GM23338 (cell line): ENCODE data around the gene PAIP2. TPM values are rescaled to one million over a fixed set of nuclear protein-coding genes. Genes with fewer than 3 reads are reported as not detected.

Experiments used
- ATAC-seq: fragments of 200-7000 bp; cut with Tn5 transposase; 3 replicates; pipeline ENCODE4 v1.9.1; 2020
- DNase-seq: peaks from one replicate; pipeline ENCODE4 v3.0.0-alpha.2; 2015; ENCODE audit warnings: low spot score
- H2AFZ ChIP-seq: fragments of 200-600 bp; sonication (generic); 2 replicates; pipeline ENCODE4 v1.8.0; 2016; ENCODE audit warnings: antibody characterized with exemption, mild to moderate bottlenecking, moderate library complexity
- H3F3A ChIP-seq: fragments of 200-600 bp; sonication (generic); replicated peaks from 2 replicates; pipeline ENCODE4 v1.8.0; 2017; ENCODE audit warnings: antibody characterized with exemption, mixed run types, low read depth
- H3K27ac ChIP-seq: fragments of 200-600 bp; sonication (generic); 2 replicates; pipeline ENCODE4 v1.6.1; 2016; ENCODE audit warnings: low read depth
- H3K27me3 ChIP-seq: fragments of 200-600 bp; sonication (generic); 2 replicates; pipeline ENCODE4 v1.8.0; 2016; ENCODE audit warnings: mild to moderate bottlenecking, mixed run types, moderate library complexity; ENCODE audit not compliant: insufficient read depth
- H3K36me3 ChIP-seq: fragments of 200-600 bp; sonication (generic); 2 replicates; pipeline ENCODE4 v1.8.0; 2016; ENCODE audit warnings: mild to moderate bottlenecking; ENCODE audit not compliant: insufficient read depth
- H3K4me1 ChIP-seq: fragments of 200-600 bp; sonication (generic); 2 replicates; pipeline ENCODE4 v1.8.0; 2016; ENCODE audit warnings: mild to moderate bottlenecking, moderate library complexity; ENCODE audit not compliant: insufficient read depth
- H3K4me2 ChIP-seq: fragments of 200-600 bp; sonication (generic); 2 replicates; pipeline ENCODE4 v1.7.1; 2017; ENCODE audit warnings: mixed run types
- H3K4me3 ChIP-seq: fragments of 200-600 bp; sonication (generic); 2 replicates; pipeline ENCODE4 v1.6.1; 2016; ENCODE audit warnings: mixed run types
- H3K79me2 ChIP-seq: fragments of 200-600 bp; sonication (generic); replicated peaks from 2 replicates; pipeline ENCODE4 v1.8.0; 2017; ENCODE audit warnings: mild to moderate bottlenecking; ENCODE audit not compliant: insufficient read depth
- H3K9me2 ChIP-seq: fragments of 200-600 bp; sonication (generic); 2 replicates; pipeline ENCODE4 v1.8.0; 2017; ENCODE audit not compliant: insufficient read depth
- H4K20me1 ChIP-seq: fragments of 200-600 bp; sonication (generic); replicated peaks from 2 replicates; pipeline ENCODE4 v1.8.0; 2017; ENCODE audit warnings: mild to moderate bottlenecking; ENCODE audit not compliant: insufficient read depth
- H3K27ac Mint-ChIP-seq: 2 replicates; pipeline ENCODE4 v1.8.0; 2020; ENCODE audit warnings: inconsistent platforms, mild to moderate bottlenecking, moderate library complexity, mixed read lengths
- H3K27me3 Mint-ChIP-seq: 3 replicates; pipeline ENCODE4 v1.8.0; 2022; ENCODE audit warnings: low read depth, mild to moderate bottlenecking, moderate library complexity, mixed read lengths, inconsistent platforms; ENCODE audit not compliant: insufficient read depth, poor library complexity
- H3K36me3 Mint-ChIP-seq: 3 replicates; pipeline ENCODE4 v1.8.0; 2021; ENCODE audit warnings: low read depth, mild to moderate bottlenecking, inconsistent platforms, moderate library complexity, mixed read lengths
- H3K4me1 Mint-ChIP-seq: 3 replicates; pipeline ENCODE4 v1.8.0; 2020; ENCODE audit warnings: mild to moderate bottlenecking, inconsistent platforms, mixed read lengths
- H3K4me3 Mint-ChIP-seq: 3 replicates; pipeline ENCODE4 v1.8.0; 2021; ENCODE audit warnings: moderate library complexity, mild to moderate bottlenecking, inconsistent platforms, mixed read lengths
- H3K9me3 Mint-ChIP-seq: 3 replicates; pipeline ENCODE4 v1.8.0; 2020; ENCODE audit warnings: moderate library complexity, mild to moderate bottlenecking, inconsistent platforms, mixed read lengths
- CREB1 ChIP-seq: fragments of 250-450 bp; sonication (Bioruptor Pico); IDR thresholded peaks from 2 replicates; pipeline ENCODE4 v1.5.0; 2020; ENCODE audit warnings: low read depth, mild to moderate bottlenecking, moderate library complexity
- EZH2 ChIP-seq: fragments of 200-600 bp; sonication (generic); IDR thresholded peaks from one replicate; pipeline ENCODE4 v1.8.0; 2017; ENCODE audit warnings: antibody characterized with exemption, mild to moderate bottlenecking, low read depth; ENCODE audit not compliant: unreplicated experiment
- EZH2phosphoT487 ChIP-seq: fragments of 200-600 bp; sonication (generic); IDR thresholded peaks from one replicate; pipeline ENCODE4 v1.8.1; 2018; ENCODE audit warnings: antibody characterized with exemption; ENCODE audit not compliant: unreplicated experiment
- JUNB ChIP-seq: IDR thresholded peaks from one replicate; pipeline ENCODE4 v1.6.1; 2016; ENCODE audit warnings: antibody characterized with exemption; ENCODE audit not compliant: unreplicated experiment
- NANOG ChIP-seq: IDR thresholded peaks from 2 replicates; pipeline ENCODE4 v1.6.1; 2016; ENCODE audit warnings: antibody characterized with exemption, borderline replicate concordance
- POLR2AphosphoS5 ChIP-seq: IDR thresholded peaks from 2 replicates; pipeline ENCODE4 v1.6.1; 2016; ENCODE audit warnings: antibody characterized with exemption, low read depth
- ZNF331 ChIP-seq: fragments of 250-450 bp; sonication (Bioruptor Pico); IDR thresholded peaks from 2 replicates; pipeline ENCODE4 v1.5.0; 2020; ENCODE audit warnings: low read depth, mild to moderate bottlenecking, moderate library complexity
- polyA plus RNA-seq: library from polyadenylated mRNA; unstranded; fragments of >200 nt; fragmentation: Nextera tagmentation; extraction: Ambion mirVana; gene quantifications from 2 replicates; pipeline ENCODE4 v1.2.1, GENCODE V29; 2016
- total RNA-seq: library from RNA; depleted of rRNA; stranded (reverse); fragments of >200 nt; shearing (Covaris generic); gene quantifications from 2 replicates; pipeline ENCODE4 v1.2.3, GENCODE V29; 2014
- TF ChIP-seq, protein P1 (sequence below): IDR thresholded peaks from one replicate; pipeline ENCODE4 v1.6.1; 2018; ENCODE audit warnings: antibody characterized with exemption; ENCODE audit not compliant: unreplicated experiment
- TF ChIP-seq, protein P2 (sequence below): fragments of 250-450 bp; sonication (Bioruptor Pico); IDR thresholded peaks from 2 replicates; pipeline ENCODE4 v1.5.0; 2020; ENCODE audit warnings: mild to moderate bottlenecking, moderate library complexity
- TF ChIP-seq, protein P3 (sequence below), 2 experiments: fragments of 200-600 bp in 1 of 2; sonication (generic) in 1 of 2; conservative IDR thresholded peaks; 2 replicates each; pipeline versions ENCODE4 v1.5.1 to v1.6.1; 2016 to 2017; ENCODE audit warnings: antibody characterized with exemption in 2 of 2, low read depth in 2 of 2, mild to moderate bottlenecking in 2 of 2, moderate library complexity in 1 of 2
- TF ChIP-seq, protein P4 (sequence below): IDR thresholded peaks from 2 replicates; pipeline ENCODE4 v1.6.1; 2016; ENCODE audit warnings: antibody characterized with exemption

PAIP2 gene
- total and polyA plus RNA-seq, 2 experiments from 2014 or later: 132 to 277 TPM

DNA sequence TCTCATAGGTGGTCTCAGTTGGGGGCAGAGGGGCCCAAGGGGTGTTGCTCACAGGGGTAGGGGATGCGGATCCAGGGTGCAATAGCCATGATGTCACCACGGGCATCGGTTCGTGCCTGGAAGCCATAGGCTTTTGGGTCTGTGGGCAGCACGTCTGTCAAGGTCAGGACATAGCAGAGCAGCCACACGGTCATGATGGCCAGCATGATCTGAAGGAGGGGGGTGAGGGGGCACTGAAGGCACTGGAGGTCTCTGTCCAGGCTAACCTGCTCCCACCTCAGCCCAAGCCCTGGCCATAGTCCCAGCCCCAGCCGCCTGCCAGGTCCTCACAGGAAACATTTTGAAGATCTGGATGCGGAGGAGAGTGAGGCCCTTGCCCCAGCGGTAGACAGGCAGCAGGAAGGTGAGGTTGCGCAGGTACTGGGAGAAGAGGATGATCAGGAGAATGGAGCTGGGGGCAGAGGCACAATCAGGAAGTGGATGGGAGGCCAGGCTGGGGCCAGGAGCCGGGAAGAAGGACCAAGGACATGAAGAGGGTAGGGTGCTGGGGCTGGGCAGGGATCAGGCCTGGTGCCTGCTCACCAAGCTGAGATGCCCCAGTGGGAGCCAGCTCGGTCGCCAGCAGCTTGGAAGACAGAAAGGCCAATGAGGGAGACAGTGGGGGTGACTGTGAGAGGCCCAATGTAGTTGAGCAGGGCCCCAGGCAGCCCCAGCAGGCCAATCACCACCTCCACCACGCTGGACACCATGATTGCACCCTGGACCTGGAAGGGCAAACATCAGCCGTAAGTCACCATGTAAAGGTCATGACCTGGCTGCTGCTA, 38.2 kb downstream of the PAIP2 start:
- TF ChIP-seq, protein P1, sequence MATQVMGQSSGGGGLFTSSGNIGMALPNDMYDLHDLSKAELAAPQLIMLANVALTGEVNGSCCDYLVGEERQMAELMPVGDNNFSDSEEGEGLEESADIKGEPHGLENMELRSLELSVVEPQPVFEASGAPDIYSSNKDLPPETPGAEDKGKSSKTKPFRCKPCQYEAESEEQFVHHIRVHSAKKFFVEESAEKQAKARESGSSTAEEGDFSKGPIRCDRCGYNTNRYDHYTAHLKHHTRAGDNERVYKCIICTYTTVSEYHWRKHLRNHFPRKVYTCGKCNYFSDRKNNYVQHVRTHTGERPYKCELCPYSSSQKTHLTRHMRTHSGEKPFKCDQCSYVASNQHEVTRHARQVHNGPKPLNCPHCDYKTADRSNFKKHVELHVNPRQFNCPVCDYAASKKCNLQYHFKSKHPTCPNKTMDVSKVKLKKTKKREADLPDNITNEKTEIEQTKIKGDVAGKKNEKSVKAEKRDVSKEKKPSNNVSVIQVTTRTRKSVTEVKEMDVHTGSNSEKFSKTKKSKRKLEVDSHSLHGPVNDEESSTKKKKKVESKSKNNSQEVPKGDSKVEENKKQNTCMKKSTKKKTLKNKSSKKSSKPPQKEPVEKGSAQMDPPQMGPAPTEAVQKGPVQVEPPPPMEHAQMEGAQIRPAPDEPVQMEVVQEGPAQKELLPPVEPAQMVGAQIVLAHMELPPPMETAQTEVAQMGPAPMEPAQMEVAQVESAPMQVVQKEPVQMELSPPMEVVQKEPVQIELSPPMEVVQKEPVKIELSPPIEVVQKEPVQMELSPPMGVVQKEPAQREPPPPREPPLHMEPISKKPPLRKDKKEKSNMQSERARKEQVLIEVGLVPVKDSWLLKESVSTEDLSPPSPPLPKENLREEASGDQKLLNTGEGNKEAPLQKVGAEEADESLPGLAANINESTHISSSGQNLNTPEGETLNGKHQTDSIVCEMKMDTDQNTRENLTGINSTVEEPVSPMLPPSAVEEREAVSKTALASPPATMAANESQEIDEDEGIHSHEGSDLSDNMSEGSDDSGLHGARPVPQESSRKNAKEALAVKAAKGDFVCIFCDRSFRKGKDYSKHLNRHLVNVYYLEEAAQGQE: no peak
- TF ChIP-seq, protein P2, sequence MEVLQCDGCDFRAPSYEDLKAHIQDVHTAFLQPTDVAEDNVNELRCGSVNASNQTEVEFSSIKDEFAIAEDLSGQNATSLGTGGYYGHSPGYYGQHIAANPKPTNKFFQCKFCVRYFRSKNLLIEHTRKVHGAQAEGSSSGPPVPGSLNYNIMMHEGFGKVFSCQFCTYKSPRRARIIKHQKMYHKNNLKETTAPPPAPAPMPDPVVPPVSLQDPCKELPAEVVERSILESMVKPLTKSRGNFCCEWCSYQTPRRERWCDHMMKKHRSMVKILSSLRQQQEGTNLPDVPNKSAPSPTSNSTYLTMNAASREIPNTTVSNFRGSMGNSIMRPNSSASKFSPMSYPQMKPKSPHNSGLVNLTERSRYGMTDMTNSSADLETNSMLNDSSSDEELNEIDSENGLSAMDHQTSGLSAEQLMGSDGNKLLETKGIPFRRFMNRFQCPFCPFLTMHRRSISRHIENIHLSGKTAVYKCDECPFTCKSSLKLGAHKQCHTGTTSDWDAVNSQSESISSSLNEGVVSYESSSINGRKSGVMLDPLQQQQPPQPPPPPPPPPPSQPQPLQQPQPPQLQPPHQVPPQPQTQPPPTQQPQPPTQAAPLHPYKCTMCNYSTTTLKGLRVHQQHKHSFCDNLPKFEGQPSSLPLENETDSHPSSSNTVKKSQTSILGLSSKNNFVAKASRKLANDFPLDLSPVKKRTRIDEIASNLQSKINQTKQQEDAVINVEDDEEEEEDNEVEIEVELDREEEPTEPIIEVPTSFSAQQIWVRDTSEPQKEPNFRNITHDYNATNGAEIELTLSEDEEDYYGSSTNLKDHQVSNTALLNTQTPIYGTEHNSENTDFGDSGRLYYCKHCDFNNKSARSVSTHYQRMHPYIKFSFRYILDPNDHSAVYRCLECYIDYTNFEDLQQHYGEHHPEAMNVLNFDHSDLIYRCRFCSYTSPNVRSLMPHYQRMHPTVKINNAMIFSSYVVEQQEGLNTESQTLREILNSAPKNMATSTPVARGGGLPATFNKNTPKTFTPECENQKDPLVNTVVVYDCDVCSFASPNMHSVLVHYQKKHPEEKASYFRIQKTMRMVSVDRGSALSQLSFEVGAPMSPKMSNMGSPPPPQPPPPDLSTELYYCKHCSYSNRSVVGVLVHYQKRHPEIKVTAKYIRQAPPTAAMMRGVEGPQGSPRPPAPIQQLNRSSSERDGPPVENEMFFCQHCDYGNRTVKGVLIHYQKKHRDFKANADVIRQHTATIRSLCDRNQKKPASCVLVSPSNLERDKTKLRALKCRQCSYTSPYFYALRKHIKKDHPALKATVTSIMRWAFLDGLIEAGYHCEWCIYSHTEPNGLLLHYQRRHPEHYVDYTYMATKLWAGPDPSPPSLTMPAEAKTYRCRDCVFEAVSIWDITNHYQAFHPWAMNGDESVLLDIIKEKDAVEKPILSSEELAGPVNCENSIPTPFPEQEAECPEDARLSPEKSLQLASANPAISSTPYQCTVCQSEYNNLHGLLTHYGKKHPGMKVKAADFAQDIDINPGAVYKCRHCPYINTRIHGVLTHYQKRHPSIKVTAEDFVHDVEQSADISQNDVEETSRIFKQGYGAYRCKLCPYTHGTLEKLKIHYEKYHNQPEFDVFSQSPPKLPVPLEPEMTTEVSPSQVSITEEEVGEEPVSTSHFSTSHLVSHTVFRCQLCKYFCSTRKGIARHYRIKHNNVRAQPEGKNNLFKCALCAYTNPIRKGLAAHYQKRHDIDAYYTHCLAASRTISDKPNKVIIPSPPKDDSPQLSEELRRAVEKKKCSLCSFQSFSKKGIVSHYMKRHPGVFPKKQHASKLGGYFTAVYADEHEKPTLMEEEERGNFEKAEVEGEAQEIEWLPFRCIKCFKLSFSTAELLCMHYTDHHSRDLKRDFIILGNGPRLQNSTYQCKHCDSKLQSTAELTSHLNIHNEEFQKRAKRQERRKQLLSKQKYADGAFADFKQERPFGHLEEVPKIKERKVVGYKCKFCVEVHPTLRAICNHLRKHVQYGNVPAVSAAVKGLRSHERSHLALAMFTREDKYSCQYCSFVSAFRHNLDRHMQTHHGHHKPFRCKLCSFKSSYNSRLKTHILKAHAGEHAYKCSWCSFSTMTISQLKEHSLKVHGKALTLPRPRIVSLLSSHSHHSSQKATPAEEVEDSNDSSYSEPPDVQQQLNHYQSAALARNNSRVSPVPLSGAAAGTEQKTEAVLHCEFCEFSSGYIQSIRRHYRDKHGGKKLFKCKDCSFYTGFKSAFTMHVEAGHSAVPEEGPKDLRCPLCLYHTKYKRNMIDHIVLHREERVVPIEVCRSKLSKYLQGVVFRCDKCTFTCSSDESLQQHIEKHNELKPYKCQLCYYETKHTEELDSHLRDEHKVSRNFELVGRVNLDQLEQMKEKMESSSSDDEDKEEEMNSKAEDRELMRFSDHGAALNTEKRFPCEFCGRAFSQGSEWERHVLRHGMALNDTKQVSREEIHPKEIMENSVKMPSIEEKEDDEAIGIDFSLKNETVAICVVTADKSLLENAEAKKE (CRISPR knock-in tag): no peak
- TF ChIP-seq POLR2AphosphoS5: no peak
- TF ChIP-seq EZH2phosphoT487: no peak
- no peak for TF ChIP-seq JUNB
- no peak for TF ChIP-seq ZNF331 (CRISPR knock-in tag)
- TF ChIP-seq, protein P3, sequence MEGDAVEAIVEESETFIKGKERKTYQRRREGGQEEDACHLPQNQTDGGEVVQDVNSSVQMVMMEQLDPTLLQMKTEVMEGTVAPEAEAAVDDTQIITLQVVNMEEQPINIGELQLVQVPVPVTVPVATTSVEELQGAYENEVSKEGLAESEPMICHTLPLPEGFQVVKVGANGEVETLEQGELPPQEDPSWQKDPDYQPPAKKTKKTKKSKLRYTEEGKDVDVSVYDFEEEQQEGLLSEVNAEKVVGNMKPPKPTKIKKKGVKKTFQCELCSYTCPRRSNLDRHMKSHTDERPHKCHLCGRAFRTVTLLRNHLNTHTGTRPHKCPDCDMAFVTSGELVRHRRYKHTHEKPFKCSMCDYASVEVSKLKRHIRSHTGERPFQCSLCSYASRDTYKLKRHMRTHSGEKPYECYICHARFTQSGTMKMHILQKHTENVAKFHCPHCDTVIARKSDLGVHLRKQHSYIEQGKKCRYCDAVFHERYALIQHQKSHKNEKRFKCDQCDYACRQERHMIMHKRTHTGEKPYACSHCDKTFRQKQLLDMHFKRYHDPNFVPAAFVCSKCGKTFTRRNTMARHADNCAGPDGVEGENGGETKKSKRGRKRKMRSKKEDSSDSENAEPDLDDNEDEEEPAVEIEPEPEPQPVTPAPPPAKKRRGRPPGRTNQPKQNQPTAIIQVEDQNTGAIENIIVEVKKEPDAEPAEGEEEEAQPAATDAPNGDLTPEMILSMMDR (conservative IDR thresholded peaks at IDR 0.05; ENCODE audit: low read depth in 2 of 2): no peak
- TF ChIP-seq, protein P4, sequence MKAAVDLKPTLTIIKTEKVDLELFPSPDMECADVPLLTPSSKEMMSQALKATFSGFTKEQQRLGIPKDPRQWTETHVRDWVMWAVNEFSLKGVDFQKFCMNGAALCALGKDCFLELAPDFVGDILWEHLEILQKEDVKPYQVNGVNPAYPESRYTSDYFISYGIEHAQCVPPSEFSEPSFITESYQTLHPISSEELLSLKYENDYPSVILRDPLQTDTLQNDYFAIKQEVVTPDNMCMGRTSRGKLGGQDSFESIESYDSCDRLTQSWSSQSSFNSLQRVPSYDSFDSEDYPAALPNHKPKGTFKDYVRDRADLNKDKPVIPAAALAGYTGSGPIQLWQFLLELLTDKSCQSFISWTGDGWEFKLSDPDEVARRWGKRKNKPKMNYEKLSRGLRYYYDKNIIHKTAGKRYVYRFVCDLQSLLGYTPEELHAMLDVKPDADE: no peak
- no peak for TF ChIP-seq NANOG
- no peak for TF ChIP-seq EZH2
- TF ChIP-seq CREB1: no peak
- Mint-ChIP-seq H3K27me3 (peaks cover 8% of the 10 kb centered on the region), H3K9me3 (no peaks in the 10 kb centered on the region), H3K4me3 (no peak overlapping the region), H3K36me3 (peaks cover 2% of the 10 kb centered on the region; the same call in 1 of the 3 replicates), H3K4me1 (peaks cover 10% of the 10 kb centered on the region; the same call in 2 of the 3 replicates), H3K27ac (no peak overlapping the region)
- DNase-seq (no peak), ATAC-seq (no peak)
- Histone ChIP-seq H4K20me1 (no peaks in the 10 kb centered on the region; the same call in 1 of the 2 replicates), H3K79me2 (no peaks in the 10 kb centered on the region), H3K4me2 (no peak overlapping the region), H3K27me3 (no peaks in the 10 kb centered on the region), H3K9me2 (no peaks in the 10 kb centered on the region), H3K27ac (no peak overlapping the region), H2AFZ (no peak overlapping the region), H3K4me3 (no peak overlapping the region), H3K36me3 (no peaks in the 10 kb centered on the region), H3K4me1 (peaks cover 4% of the 10 kb centered on the region; the same call in 1 of the 2 replicates), H3F3A (no peaks in the 10 kb centered on the region; the same call in 1 of the 2 replicates)
